ENCODE data around the gene GPER1.
"Not testable (repeated sequence)": the region's sequence is repeated elsewhere in the genome, so short reads cannot be mapped to it uniquely, and the experiment has no call there.

Gene GPER1

DNA sequence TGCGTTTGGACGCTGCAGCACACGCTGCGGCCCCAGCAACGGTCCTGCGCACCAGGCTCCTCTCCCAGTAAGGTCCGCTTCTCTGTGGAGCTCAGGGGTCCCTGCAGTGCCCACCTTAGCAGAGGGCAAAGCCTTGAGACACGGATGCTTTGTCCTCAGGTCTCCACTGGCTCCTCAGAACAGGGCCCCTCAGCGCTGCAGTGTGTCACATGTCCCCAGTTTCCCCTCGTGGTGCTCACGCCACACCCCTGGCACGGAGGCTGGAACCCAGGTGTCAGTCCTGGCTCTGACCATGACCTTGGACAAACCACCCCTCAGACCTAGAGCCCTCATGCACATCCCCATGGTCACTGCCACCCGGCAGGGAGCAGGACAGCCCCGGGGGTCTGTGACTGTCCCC is 19.9 kb upstream of the GPER1 start:
- no peak for DNase-seq (ENCODE audit: low read depth, low spot score)

- no peak for DNase-seq (ENCODE audit: low read depth, low spot score)
These were observed 19.3 kb upstream of the GPER1 start for GRCh38 chr7:1068619-1069018.

GRCh38 chr7:1070544-1071011 is 17.3 kb upstream of the GPER1 start:
- DNase-seq (ENCODE audit: low read depth, low spot score): no peak

GRCh38 chr7:1071731-1072254 is 16.1 kb upstream of the GPER1 start:
- no peak for DNase-seq (ENCODE audit: low read depth, low spot score)

DNA sequence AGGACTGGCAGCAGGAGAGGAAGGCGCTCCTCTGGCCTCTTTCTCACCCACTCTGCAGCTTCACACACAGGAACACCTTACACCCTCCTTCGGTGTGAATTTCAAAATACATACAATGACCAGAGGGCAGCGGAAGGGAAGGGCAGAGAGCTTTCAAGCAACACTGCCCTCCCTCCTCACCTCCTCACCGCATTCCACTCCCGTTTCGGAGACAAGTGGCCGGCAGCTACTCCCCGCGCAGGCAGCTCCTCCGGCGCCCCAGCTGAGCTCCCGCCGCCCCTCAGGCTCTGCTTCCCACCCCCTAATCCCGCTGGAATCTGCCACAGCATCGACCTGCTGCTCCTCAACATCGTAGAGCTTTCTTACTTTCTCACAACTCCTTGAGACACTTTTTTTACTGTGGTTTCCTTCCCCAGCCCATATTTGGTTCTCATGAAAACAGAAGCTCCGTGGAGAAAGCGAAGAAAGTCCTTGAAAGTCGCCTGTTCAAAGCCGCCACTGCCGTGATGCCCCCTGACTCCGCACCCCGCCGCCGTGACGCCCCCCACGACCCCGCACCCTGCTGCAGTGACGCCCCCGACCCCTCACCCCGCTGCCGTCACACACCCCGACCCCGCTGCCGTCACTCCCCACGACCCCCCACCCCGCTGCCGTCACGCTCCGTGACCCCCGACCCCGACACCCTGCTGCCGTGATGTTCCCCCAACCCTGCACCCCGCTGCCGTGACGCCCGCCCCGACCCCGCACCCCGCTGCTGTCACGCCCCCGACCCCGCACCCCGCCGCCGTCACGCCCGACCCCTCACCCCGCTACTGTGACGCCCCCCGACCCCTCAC is 14.6 kb upstream of the GPER1 start:
- DNase-seq (ENCODE audit: low read depth, low spot score): no peak

- not testable (repeated sequence) for DNase-seq (ENCODE audit: low read depth, low spot score)
These were observed 13.9 kb upstream of the GPER1 start for GRCh38 chr7:1074018-1074417.

GRCh38 chr7:1074593-1075431 is 13.1 kb upstream of the GPER1 start:
- no peak for DNase-seq (ENCODE audit: low read depth, low spot score)

DNA sequence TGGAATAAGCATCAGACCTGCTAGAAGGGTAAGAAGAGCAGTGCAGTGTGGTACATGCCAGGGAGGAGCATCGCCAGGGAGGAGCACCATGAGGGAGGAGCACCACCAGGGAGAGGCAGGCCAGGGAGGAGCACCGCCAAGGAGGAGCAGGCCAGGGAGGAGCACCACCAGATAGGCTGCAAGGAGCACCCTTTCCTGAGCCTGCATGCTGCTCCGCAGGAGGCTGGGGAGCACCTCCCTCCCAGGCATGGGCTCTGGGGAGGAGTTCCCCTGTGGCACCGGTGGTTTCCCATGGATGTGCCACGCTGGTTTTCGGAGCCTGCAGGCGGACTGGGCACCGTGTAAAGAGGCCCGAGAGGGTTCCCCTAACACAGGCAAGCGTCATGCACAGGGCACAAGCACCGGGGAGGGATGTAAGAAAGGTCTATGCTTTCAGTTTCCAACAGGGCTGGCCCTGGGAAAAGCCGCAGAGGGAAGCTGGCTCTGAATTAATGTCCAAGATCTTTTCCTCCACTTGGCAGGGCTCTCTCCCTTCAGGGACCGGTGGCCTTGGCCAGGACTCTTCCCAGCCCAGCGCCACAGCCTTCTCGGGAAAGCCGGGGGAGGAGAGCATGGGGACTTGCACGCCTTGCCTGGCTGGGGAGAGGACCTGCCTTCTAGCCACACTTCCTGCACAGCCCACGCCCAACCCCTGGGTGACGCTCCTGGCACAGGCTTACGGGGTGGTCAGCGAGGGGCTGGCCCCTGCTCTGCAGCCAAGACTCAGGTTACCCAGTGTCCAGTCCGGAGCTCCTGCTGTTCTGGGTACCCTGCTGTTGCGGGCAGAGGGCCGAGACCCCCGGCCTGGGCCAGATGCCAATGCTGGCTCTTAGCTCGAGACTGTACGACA is 11.5 kb upstream of the GPER1 start:
- DNase-seq (ENCODE audit: low read depth, low spot score): no peak

- no peak for DNase-seq (ENCODE audit: low read depth, low spot score)
These were observed 9.4 kb upstream of the GPER1 start for GRCh38 chr7:1078519-1078918.

DNA sequence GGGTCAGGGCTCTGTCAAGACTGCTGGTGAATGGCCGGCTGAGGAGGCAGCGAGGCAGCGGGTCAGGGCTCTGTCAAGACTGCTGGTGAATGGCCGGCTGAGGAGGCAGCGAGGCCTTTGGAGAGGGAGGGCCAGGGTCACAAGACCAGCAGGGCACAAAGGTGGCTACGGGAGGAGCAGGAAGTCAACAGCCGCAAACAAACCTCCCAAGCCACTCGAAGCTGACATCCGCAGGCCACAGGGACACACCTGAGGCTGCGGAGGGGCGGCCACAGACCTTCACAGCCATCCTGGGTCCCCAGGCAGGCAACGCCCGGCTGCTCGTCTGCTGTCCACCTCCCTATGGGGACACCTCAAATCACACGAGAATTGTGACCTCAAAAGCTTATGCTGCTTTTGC is 8.9 kb upstream of the GPER1 start:
- no peak for DNase-seq (ENCODE audit: low read depth, low spot score)

GRCh38 chr7:1079546-1079945 is 8.4 kb upstream of the GPER1 start:
- no peak for DNase-seq (ENCODE audit: low read depth, low spot score)

DNA sequence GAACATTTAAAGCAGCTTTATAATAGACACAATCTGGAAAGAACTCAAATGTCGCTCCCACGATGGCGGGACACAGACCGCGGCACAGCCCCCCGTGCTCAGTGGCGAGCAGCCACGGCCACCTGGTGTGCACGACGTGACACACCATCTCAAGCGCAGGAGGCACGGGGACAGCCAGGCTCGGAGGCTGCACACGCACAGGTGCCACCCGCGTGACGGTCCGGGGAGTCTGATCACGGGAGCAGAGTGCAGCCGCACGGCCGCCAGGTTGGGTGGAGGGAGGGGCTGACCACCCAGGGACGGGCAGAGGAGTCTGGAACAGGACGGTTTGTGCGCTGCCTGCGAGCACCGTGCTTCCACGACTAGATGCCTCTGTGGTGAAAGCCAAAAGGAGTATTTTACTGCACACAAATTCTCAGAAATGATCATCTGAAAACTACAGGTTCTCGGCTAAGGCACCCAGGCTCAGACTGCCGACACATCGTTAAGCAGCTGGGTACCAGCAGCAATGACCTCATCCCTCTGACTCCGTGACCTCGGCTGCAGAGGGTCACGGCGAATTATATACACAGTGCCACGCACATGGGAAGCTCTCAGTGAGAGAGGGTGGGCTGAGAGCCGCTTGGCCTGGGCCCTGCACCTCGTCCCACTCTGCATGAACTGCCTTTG is 7.5 kb upstream of the GPER1 start:
- no peak for DNase-seq (ENCODE audit: low read depth, low spot score)

DNA sequence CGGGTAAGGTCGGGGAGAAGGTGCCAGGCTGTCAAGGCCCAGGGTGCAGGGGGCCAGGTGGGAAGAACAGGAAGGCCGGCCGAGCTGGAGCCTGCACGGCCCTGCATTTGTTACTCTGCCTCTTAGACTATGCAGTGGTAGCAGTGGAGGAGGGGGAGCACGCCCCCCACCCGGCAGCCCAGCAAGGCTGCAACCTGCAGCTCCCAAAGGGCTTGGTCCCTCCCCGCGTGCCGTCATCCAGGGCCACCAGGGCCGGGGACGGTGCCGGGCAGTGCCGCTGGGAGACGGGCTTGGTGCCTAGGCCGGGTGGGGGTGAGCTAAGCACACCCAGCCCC is 7.0 kb upstream of the GPER1 start:
- DNase-seq (ENCODE audit: low read depth, low spot score): no peak

DNA sequence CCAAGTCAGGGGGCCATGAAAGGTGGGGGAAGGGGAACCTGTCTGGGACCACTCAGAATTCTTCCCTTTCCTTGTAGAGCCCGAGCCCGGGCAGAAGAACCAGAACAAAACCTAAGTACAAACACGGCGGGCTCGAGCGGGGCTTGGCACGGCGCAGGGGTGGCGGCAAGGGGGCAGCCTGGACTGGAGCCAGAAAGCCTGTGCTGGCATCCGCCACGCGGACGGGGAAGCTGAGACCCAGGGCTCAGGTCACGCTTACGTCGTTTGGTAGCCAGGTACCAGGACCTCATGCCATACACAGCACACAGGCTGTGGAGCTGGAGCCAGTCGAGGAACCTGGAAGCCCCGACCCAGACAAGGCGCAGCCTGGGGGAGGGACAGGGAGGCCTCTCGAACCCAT is 6.6 kb upstream of the GPER1 start:
- DNase-seq (ENCODE audit: low read depth, low spot score): no peak

DNA sequence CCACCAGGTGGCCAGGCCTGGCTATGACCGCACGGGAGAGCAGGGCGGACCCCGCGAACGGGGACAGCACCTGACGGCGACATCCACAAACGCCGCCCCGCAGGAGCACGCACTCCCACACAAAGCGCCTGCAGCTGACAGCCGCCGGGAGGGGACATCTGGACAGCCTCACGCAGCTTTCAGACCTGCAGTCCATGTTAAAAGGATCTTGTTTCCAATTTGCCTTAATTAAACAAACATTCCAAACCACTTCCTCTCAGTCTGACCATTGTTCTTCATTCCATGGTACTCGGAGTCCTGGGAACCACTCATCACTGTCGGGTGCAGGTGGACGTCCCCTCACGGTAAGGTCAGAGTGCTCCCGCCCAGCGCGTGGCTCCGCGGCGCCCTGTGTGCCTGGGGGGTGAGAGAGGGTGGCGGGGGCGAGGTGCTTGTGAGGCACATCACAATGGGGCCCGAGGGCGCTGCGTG is 5.9 kb upstream of the GPER1 start:
- no peak for DNase-seq (ENCODE audit: low read depth, low spot score)

DNA sequence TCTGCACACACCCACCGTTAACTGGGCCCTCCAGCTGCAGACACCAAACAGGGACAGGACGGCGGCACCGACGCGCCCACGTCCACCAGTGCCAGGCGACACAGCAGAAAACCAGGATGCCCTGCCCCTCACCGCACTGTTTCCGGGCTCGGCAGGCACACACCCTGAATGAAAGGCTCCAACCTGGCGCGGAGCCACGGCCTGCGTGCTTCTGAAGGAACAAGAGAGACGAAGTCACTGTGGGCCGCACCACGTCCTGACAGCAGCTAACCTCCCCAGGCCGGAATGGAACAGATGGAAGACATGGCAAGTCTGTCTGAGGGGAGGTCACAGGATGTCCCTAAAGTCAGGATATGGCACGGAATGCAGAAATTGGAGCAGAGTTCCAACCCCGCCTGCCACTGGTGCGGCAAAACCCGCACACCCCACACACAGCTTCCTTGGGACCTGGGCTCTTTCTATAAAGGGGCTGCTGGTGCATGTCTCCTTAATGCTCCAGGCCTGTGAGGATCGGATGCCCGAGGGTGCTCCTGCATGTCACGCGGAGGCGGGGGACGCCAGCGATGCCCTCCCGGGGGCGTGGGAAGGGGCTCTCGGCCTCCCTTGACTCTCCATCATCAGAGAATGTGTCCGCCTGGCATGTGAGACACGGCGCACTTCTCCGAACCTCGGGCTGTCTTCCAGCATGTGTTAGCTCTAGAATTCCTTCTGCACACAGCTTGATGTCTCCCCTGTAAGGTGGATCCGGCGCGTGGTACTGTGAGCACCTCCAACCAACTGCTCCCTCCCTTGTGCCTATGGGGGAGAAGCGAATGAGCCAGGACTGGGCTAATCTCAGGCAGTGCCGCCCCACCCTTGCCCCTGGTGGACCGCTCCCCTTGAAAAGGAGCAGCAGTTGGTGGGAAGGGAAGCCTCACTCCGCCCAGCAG is 3.9 kb upstream of the GPER1 start:
- no peak for DNase-seq (ENCODE audit: low read depth, low spot score)

DNA sequence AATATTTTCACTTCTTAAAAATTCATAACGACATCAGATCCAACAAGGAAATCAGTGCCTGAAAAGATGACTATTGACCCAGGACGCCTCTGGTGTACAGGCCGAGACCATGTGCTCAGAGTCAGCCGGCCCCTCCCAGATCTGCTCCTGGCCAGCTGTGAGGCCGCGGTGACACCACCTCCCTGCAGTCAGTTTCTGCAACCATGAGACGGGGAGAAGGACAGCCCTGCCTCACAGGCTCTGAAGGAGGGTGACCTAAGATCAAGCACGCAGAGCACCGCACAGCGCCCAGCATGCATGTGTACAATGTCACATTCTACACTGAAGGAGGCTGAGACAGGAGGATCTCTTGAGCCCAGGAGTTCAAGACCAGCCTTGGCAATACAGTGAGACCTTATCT is 2.6 kb upstream of the GPER1 start:
- no peak for DNase-seq (ENCODE audit: low read depth, low spot score)

- DNase-seq (ENCODE audit: low read depth, low spot score): no peak
These were observed 1.9 kb upstream of the GPER1 start for GRCh38 chr7:1085910-1086421.

GRCh38 chr7:1086588-1087464 is 1.1 kb upstream of the GPER1 start:
- DNase-seq (ENCODE audit: low read depth, low spot score): no peak

All from smooth muscle cell of the brain vasculature (primary cell).